Measurements from ENCODE around the gene WWOX. TPM values are rescaled to one million over a fixed set of nuclear protein-coding genes. Genes with fewer than 3 reads are reported as not detected.

Gene WWOX
- total RNA-seq, 1 donor from 2014 or later = 19.2 TPM

GRCh38 chr16:78866521-78866920 is 767.1 kb downstream of the WWOX start:
- H3K9me3 ChIP-seq = no peaks in the 10 kb centered on the region
- no peaks in the 10 kb centered on the region for H3K27me3 ChIP-seq (ENCODE audit: low read depth)
- no peak overlapping the region for H3K27ac ChIP-seq
- no peak for TF ChIP-seq CTCF (IDR thresholded peaks at IDR 0.05)
- H3K36me3 ChIP-seq = no peaks in the 10 kb centered on the region
- H3K4me3 ChIP-seq = no peak overlapping the region
- DNase-seq (no peak), ATAC-seq (no peak)
- intact Hi-C loops (cut with DNase I) = no loop called here
- H3K4me1 ChIP-seq = no peaks in the 10 kb centered on the region

GRCh38 chr16:78869492-78869891 is 770.0 kb downstream of the WWOX start:
- intact Hi-C loops (cut with DNase I) = no loop called here
- no peak overlapping the region for H3K27ac ChIP-seq

GRCh38 chr16:78871241-78871640 is 771.8 kb downstream of the WWOX start:
- DNase-seq (no peak), ATAC-seq (no peak)
- Histone ChIP-seq H3K4me1 (no peaks in the 10 kb centered on the region), H3K36me3 (no peaks in the 10 kb centered on the region), H3K27me3 (ENCODE audit: low read depth) (no peaks in the 10 kb centered on the region), H3K27ac (no peak overlapping the region), H3K4me3 (no peak overlapping the region), H3K9me3 (no peaks in the 10 kb centered on the region)
- intact Hi-C loops (cut with DNase I) = no loop called here
- TF ChIP-seq CTCF (IDR thresholded peaks at IDR 0.05) = no peak

More at GRCh38 chr16:78869492-78869891, 770.0 kb downstream of the WWOX start:
- no peaks in the 10 kb centered on the region for H3K9me3 ChIP-seq
- H3K4me1 ChIP-seq = no peaks in the 10 kb centered on the region
- H3K4me3 ChIP-seq = no peak overlapping the region
- no peak for ATAC-seq
- no peaks in the 10 kb centered on the region for H3K36me3 ChIP-seq
- no peak for TF ChIP-seq CTCF (IDR thresholded peaks at IDR 0.05)
- H3K27me3 ChIP-seq (ENCODE audit: low read depth) = no peaks in the 10 kb centered on the region
- no peak for DNase-seq

GRCh38 chr16:78876671-78877070 is 777.2 kb downstream of the WWOX start:
- Histone ChIP-seq H3K27ac (no peak overlapping the region), H3K4me3 (no peak overlapping the region), H3K36me3 (no peaks in the 10 kb centered on the region), H3K4me1 (no peaks in the 10 kb centered on the region), H3K9me3 (no peaks in the 10 kb centered on the region), H3K27me3 (ENCODE audit: low read depth) (no peaks in the 10 kb centered on the region)
- intact Hi-C loops (cut with DNase I) = no loop called here
- ATAC-seq (no peak), DNase-seq (no peak)
- TF ChIP-seq CTCF (IDR thresholded peaks at IDR 0.05) = no peak

GRCh38 chr16:78877114-78877655 is 777.7 kb downstream of the WWOX start:
- DNase-seq (no peak), ATAC-seq (no peak)
- H3K4me1 ChIP-seq = no peaks in the 10 kb centered on the region
- intact Hi-C loops (cut with DNase I) = no loop called here
- no peak overlapping the region for H3K27ac ChIP-seq
- H3K27me3 ChIP-seq (ENCODE audit: low read depth) = no peaks in the 10 kb centered on the region
- no peaks in the 10 kb centered on the region for H3K36me3 ChIP-seq
- no peak overlapping the region for H3K4me3 ChIP-seq
- TF ChIP-seq CTCF (IDR thresholded peaks at IDR 0.05) = no peak
- no peaks in the 10 kb centered on the region for H3K9me3 ChIP-seq

GRCh38 chr16:78878570-78878969 is 779.1 kb downstream of the WWOX start:
- DNase-seq (no peak), ATAC-seq (no peak)
- no peak overlapping the region for H3K4me3 ChIP-seq
- no peaks in the 10 kb centered on the region for H3K36me3 ChIP-seq
- no peaks in the 10 kb centered on the region for H3K27me3 ChIP-seq (ENCODE audit: low read depth)
- H3K27ac ChIP-seq = no peak overlapping the region
- H3K9me3 ChIP-seq = no peaks in the 10 kb centered on the region
- TF ChIP-seq CTCF (IDR thresholded peaks at IDR 0.05) = no peak
- H3K4me1 ChIP-seq = no peaks in the 10 kb centered on the region
- intact Hi-C loops (cut with DNase I) = no loop called here

Measured in lower lobe of right lung (tissue), 2 donors.